ENCODE measurements around the gene SLC22A23. TPM values are rescaled to one million over a fixed set of nuclear protein-coding genes. Genes with fewer than 3 reads are reported as not detected.

The SLC22A23 gene
- total RNA-seq, 4 donors from 2014 or later, result 26.6 to 42.6 (median 37.6) TPM

DNA sequence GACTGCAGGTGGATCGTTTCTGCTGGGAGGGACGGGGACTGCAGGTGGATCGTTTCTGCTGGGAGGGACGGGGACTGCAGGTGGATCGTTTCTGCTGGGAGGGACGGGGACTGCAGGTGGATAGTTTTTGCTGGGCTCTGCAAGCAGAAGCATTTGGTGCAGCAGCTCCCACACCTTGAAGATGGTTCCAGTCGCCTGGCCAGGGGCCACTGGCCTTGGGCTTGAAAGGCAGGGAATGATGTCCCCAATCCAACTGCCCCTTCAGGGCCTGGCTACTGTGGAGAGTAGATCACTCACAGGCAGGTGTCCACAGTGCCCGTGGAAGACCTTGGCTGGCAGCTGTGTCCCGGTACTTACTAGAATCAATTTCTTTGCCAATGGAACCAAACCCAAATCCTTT lies 129.9 kb downstream of the SLC22A23 start:
- no peak overlapping the region for H3K27ac ChIP-seq
- no peaks in the 10 kb centered on the region for H3K27me3 ChIP-seq
- no peak for TF ChIP-seq POLR2A (IDR thresholded peaks at IDR 0.05)
- TF ChIP-seq, protein P1, sequence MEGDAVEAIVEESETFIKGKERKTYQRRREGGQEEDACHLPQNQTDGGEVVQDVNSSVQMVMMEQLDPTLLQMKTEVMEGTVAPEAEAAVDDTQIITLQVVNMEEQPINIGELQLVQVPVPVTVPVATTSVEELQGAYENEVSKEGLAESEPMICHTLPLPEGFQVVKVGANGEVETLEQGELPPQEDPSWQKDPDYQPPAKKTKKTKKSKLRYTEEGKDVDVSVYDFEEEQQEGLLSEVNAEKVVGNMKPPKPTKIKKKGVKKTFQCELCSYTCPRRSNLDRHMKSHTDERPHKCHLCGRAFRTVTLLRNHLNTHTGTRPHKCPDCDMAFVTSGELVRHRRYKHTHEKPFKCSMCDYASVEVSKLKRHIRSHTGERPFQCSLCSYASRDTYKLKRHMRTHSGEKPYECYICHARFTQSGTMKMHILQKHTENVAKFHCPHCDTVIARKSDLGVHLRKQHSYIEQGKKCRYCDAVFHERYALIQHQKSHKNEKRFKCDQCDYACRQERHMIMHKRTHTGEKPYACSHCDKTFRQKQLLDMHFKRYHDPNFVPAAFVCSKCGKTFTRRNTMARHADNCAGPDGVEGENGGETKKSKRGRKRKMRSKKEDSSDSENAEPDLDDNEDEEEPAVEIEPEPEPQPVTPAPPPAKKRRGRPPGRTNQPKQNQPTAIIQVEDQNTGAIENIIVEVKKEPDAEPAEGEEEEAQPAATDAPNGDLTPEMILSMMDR (IDR thresholded peaks at IDR 0.05), result no peak
- 84 to 88% methylated on average over 6 to 7 of the region's 9 CpGs for WGBS, 2 donors
- intact Hi-C loops (cut with DNase I), result no loop called here
- no peak overlapping the region for H3K4me3 ChIP-seq
- peaks cover 0 to 19% (median 0%) of the 10 kb centered on the region in 3 donors for H3K36me3 ChIP-seq
- H3K9me3 ChIP-seq, result no peaks in the 10 kb centered on the region
- peaks cover 12 to 50% (median 26%) of the 10 kb centered on the region in 3 donors for H3K4me1 ChIP-seq
- DNase-seq, result no peak

DNA sequence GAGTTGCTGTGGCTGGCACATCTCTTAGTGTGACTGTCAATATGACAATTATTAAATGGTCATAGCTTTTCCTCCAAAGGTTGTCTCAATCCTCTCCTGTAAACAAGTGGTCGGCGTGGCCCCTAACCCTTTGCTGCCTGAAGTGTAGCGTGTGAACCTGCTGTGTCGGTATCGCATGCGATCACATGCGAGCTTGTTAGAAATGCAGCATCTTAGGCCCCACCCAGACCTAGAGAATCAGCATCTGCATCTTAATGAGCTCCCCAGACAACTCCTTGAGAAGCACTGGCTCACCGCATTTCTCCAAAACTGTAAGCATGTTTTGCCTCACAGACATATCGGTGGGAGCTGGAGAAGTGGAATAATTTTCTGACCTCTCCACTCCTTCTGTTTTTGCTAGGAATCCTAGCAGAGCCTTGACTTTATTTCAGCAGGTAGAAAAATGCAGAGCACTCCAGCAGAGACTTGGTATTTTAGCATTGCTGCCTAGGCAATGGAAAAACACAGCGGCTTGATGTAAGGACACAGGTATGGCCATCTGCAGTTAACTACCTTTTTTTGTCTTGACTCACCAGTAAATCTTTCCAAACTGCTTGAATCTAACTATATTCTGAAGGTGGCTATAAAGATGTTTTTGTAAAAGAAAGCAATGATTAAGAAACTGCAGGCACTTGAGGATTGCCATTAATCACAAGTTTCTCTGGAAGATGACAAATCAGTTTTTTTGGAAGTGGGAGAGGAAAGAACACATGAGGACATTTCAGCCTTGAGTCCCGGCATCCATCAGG lies 130.5 kb downstream of the SLC22A23 start:
- intact Hi-C loops (cut with DNase I), result no loop called here
- Histone ChIP-seq H3K27me3 (no peaks in the 10 kb centered on the region), H3K36me3 (peaks cover 0 to 25% (median 0%) of the 10 kb centered on the region in 3 donors), H3K27ac (peak overlapping the region in 1 of 4 donors; percentile 20), H3K4me1 (peaks cover 12 to 44% (median 26%) of the 10 kb centered on the region in 3 donors), H3K4me3 (no peak overlapping the region), H3K9me3 (no peaks in the 10 kb centered on the region)
- 92 to 98% methylated on average over 10 to 11 of the region's 11 CpGs for WGBS, 2 donors
- no peak for TF ChIP-seq POLR2A (IDR thresholded peaks at IDR 0.05)
- TF ChIP-seq, protein P1 (IDR thresholded peaks at IDR 0.05), result no peak
- no peak for DNase-seq

DNA sequence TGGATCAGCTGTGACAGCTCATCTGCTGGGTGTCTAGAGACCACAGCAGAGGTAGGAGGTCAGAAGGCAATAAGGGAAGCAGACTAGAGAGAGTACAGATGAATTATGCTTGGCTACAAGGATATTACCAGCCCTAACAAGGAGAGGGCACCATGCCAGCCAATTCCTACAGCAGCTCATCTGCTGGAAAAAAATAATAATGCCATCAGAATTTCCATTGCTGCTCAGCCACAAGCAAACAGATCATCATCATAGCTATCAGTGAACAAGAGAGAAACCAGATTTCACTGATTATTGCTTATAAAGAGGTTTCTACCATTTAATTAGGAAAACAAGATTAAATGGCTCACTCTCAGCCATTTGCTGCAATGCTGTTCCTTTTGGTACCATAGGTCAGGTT lies 131.6 kb downstream of the SLC22A23 start:
- no peaks in the 10 kb centered on the region for H3K9me3 ChIP-seq
- peaks cover 0 to 37% (median 0%) of the 10 kb centered on the region in 3 donors for H3K36me3 ChIP-seq
- no peak for TF ChIP-seq POLR2A (IDR thresholded peaks at IDR 0.05)
- intact Hi-C loops (cut with DNase I), result no loop called here
- DNase-seq, result no peak
- H3K27me3 ChIP-seq, result no peaks in the 10 kb centered on the region
- H3K4me1 ChIP-seq, result peaks cover 9 to 37% (median 23%) of the 10 kb centered on the region in 3 donors
- H3K27ac ChIP-seq, result peak overlapping the region in 3 of 4 donors; percentile 55 to 78 (median 71)
- H3K4me3 ChIP-seq, result no peak overlapping the region

DNA sequence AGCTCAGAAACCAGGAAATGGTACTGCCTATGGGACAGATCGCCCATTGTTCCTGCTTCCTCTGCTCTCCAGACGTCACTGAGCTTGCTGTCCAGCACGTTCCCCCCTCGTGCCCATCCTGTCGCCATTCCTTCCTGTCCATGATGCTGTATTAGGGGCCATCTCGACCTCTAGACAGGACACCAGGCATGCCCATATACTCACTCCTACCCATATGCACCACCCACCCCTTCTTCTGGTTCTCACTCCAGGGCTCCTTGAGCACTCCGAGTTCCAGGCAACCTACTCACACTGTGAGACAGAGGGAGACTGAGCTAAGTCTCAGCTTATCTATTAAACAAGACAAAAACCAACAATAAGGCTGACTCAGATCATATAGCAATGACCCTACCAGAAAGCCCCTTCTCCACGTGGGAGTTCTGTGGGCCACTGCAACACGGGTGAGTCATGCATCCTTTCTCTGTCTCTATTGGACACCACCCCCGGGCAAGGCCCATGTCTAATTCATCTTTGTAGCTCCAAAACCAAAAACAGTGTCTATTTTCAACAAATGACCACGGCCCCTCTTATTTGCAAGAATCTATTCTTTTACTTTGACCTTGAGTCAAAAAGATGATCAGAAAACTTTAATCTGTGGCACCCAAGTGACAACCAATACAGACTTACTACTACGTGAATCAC lies 132.4 kb downstream of the SLC22A23 start:
- Histone ChIP-seq H3K27me3 (no peaks in the 10 kb centered on the region), H3K4me1 (peaks cover 1 to 28% (median 15%) of the 10 kb centered on the region in 3 donors), H3K9me3 (no peaks in the 10 kb centered on the region), H3K4me3 (no peak overlapping the region), H3K36me3 (peaks cover 0 to 44% (median 0%) of the 10 kb centered on the region in 3 donors), H3K27ac (peak overlapping the region in 3 of 4 donors; percentile 55 to 78 (median 71))
- 48 to 54% methylated on average over 12 of the region's 12 CpGs for WGBS, 2 donors
- no peak for DNase-seq
- TF ChIP-seq POLR2A (IDR thresholded peaks at IDR 0.05), result no peak
- TF ChIP-seq, protein P1 (IDR thresholded peaks at IDR 0.05), result no peak
- intact Hi-C loops (cut with DNase I), result no loop called here

DNA sequence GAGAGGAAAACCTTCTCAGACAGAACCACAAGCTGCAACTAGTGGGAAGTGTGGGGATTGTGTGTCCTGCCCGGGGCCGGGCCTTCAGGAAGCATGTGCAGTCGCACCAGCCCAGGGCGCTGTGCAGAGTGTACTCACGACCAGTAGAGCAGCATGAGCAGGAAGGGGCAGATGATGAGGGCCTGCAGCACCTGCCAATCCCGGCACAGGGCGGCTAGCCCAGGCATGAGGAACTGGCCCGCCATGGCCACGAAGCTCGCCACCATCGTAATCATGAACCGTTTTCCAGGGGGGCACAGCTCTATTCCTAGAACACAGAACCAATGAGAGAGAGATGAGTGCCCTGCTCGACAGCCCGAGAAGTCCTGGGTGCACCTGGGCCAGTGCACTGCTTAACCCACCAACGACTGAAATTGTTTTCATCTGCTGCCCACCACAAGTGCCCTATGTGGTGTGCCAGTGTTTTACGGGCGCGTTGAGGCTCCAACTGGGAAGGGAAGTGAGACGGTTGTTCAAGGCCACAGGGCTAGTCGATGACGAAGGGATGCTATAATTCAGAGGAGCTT lies 133.1 kb downstream of the SLC22A23 start:
- 74 to 79% methylated on average over 8 to 17 of the region's 21 CpGs for WGBS, 2 donors
- peaks cover 0 to 22% (median 14%) of the 10 kb centered on the region in 3 donors for H3K4me1 ChIP-seq

More for the DNA sequence above, 133.1 kb downstream of the SLC22A23 start:
- H3K27ac ChIP-seq, result peak overlapping the region in 3 of 4 donors; percentile 55 to 78 (median 71)
- intact Hi-C loops (cut with DNase I), result no loop called here
- H3K9me3 ChIP-seq, result no peaks in the 10 kb centered on the region
- DNase-seq, result no peak
- no peak for TF ChIP-seq POLR2A (IDR thresholded peaks at IDR 0.05)
- TF ChIP-seq, protein P1 (IDR thresholded peaks at IDR 0.05), result no peak
- H3K36me3 ChIP-seq, result peaks cover 0 to 50% (median 0%) of the 10 kb centered on the region in 3 donors
- no peaks in the 10 kb centered on the region for H3K27me3 ChIP-seq
- no peak overlapping the region for H3K4me3 ChIP-seq
